ENCODE results near the gene BAIAP2L2. TPM values are rescaled to one million over a fixed set of nuclear protein-coding genes. Genes with fewer than 3 reads are reported as not detected.

Gene BAIAP2L2
- total and polyA plus RNA-seq, 2 donors (not counting 1 experiment from before 2014, with no cell fraction given) = 0.96 to 1.2 TPM

DNA sequence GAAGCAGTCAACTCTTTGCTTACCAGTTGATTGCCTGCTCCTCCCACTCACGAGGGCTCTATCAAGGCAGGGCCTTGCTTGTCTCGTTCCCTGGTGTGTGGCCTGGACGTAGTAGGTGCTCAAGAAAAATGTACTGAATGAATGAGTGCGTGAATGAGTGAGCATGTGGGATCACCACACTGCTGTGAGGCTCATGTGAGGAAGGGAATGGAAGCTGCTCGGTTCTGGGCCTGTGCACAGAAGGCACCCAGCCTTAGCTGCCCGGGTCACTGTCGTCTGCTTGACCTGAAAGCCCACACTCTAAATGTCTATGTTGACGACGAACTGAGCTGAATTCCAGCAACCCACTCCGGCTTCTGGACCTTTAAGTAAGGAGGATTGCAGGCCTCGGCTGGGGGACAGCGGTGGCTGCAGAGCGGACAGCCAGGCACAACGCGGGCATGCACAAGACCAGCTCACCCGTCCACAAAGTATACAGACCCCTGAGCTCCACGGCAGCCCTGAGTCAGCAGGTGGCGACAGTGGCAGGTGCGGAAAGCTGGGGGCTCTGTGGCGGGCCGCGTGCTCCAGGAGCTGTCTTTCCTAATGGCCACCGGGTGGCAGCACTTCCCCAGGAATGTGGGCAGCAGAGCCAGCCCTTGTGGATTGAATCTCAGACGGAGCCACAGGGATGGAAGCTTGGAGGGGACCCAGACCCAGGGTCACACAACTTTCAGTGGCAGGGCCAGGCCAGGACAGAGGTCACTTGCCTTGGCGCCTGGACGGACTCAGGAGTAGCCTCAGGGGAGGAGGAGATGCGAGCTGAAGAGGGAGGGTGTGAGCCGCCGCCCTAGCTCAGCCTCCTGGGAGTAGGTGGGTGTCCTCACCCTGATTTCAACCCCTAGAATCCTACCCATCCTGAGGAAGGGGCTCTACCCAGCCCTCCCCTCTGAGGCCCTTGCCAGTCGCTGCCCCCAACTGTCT is 58.3 kb downstream of the BAIAP2L2 start:
- WGBS (ENCODE audit: insufficient coverage) = 33% methylated on average over 25 of the region's 30 CpGs
- H3K27ac Mint-ChIP-seq = no peak overlapping the region
- CTCF ChIA-PET = interaction anchor here (0.5 to 5.3 kb wide), 55 partner anchors 9 to 951 kb away, joined by 3 to 89 read pairs (median 4); partner anchors contain the start of genes CBY1, DMC1, MAFF and TOMM22
- Histone ChIP-seq H3K36me3 (replicated peaks in 1 of 2; ENCODE audit: control extremely low read depth in 1 of 2, control insufficient read depth in 1 of 2, extremely low read depth in 1 of 2, insufficient read depth in 2 of 2, low read length in 1 of 2) (no peaks in the 10 kb centered on the region), H3K4me2 (replicated peaks; ENCODE audit: low read depth, low read length, poor library complexity, severe bottlenecking) (peak overlapping the region; percentile 32), H3K9me3 (ENCODE audit: control extremely low read depth in 1 of 3, control insufficient read depth in 2 of 3, insufficient read depth in 1 of 3, low read length in 2 of 3) (no peaks in the 10 kb centered on the region), H2AFZ (ENCODE audit: insufficient read depth, low read depth, low read length, poor library complexity, severe bottlenecking) (peak overlapping the region; percentile 13), H3K27me3 (replicated peaks in 1 of 4; ENCODE audit: control extremely low read depth in 1 of 4, control insufficient read depth in 3 of 4, insufficient read depth in 4 of 4, low read length in 3 of 4) (peaks cover 0 to 14% (median 2%) of the 10 kb centered on the region in 4 experiments), H3K79me2 (ENCODE audit: control insufficient read depth, insufficient read depth, low read length) (no peaks in the 10 kb centered on the region), H3K4me1 (ENCODE audit: control insufficient read depth in 2 of 2, insufficient read depth in 2 of 2, low read length in 2 of 2) (peaks cover 6 to 20% of the 10 kb centered on the region in 2 donors), H4K20me1 (ENCODE audit: control insufficient read depth, insufficient read depth, low read length, poor library complexity, severe bottlenecking) (no peaks in the 10 kb centered on the region), H3K4me3 (ENCODE audit: control extremely low read depth in 1 of 5, extremely low read depth in 1 of 5, insufficient read depth in 1 of 5, low read depth in 2 of 5, low read length in 4 of 5) (no peak overlapping the region), H3K9ac (ENCODE audit: low read length) (no peak overlapping the region), H3K27ac (ENCODE audit: low read length in 2 of 2) (no peak overlapping the region)
- intact Hi-C loops (cut with micrococcal nuclease) = loop anchor here (1.0 to 10.0 kb wide), 4 partner anchors 133 to 345 kb away; partner anchors contain the start of genes CSNK1E and PLA2G6
- peak overlapping the region; percentile 26 for H3K4me3 Mint-ChIP-seq
- DNase-seq (peak; percentile 90), ATAC-seq (ENCODE audit: low read depth) (peak; percentile 87)
- no peaks in the 10 kb centered on the region for H3K9me3 Mint-ChIP-seq (ENCODE audit: insufficient read depth)
- POLR2A ChIA-PET = interaction anchor here (0.6 kb wide), 1 partner anchor 16 kb away, joined by 4 read pairs; no protein-coding TSS in a partner anchor
- H3K27me3 Mint-ChIP-seq = peaks cover 4% of the 10 kb centered on the region
- peaks cover 13% of the 10 kb centered on the region for H3K4me1 Mint-ChIP-seq
- TF ChIP-seq, protein P1, sequence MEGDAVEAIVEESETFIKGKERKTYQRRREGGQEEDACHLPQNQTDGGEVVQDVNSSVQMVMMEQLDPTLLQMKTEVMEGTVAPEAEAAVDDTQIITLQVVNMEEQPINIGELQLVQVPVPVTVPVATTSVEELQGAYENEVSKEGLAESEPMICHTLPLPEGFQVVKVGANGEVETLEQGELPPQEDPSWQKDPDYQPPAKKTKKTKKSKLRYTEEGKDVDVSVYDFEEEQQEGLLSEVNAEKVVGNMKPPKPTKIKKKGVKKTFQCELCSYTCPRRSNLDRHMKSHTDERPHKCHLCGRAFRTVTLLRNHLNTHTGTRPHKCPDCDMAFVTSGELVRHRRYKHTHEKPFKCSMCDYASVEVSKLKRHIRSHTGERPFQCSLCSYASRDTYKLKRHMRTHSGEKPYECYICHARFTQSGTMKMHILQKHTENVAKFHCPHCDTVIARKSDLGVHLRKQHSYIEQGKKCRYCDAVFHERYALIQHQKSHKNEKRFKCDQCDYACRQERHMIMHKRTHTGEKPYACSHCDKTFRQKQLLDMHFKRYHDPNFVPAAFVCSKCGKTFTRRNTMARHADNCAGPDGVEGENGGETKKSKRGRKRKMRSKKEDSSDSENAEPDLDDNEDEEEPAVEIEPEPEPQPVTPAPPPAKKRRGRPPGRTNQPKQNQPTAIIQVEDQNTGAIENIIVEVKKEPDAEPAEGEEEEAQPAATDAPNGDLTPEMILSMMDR (IDR thresholded peaks at IDR 0.05) = peak; percentile 88
- no peak for TF ChIP-seq EZH2 (IDR thresholded peaks at IDR 0.05; ENCODE audit: borderline replicate concordance, insufficient read depth, low read depth, low read length, poor library complexity, severe bottlenecking)

Measured in B cell (primary cell).